NCI-H2029 treated with DMSO at 0.1 percent for 48 hours (cell line): Measurements from ENCODE around the gene MACIR.
"Not testable (repeated sequence)": the region's sequence is repeated elsewhere in the genome, so short reads cannot be mapped to it uniquely, and the experiment has no call there.

Experiments used
- DNase-seq: peaks from one replicate; lab custom pipeline; 2025; lab: John Stamatoyannopoulos, UW

Gene MACIR, protein sequence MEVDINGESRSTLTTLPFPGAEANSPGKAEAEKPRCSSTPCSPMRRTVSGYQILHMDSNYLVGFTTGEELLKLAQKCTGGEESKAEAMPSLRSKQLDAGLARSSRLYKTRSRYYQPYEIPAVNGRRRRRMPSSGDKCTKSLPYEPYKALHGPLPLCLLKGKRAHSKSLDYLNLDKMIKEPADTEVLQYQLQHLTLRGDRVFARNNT

GRCh38 chr5:103258368-103258956, at the start of gene MACIR:
Gene MACIR (plus strand): TSS chr5:103258763. CDS start chr5:103275920, 17,157 bp downstream.
- DNase-seq = peak; percentile 88

DNA sequence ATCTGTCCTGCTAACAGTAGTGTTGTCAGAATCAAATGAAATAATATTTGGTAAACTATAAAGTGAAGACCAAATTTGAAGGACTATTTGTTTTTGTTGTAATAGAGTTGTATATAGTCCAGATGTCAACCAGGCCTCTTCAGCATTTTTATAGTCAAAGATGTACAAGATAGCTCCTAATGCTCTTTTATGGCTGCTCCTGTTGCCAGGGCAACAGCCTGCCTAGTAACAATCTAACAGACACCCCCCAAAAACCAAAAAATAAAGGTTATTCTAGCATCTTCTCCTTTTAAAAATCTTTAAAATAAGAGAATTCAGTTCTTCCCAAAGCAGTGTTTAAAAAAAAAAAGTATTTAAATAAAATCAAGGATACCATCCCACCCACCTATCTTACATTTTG, 49.5 kb upstream of the MACIR start:
- no peak for DNase-seq

- DNase-seq = no peak
These were observed 47.6 kb upstream of the MACIR start for GRCh38 chr5:103210952-103211351.

- DNase-seq = no peak
These were observed 46.7 kb upstream of the MACIR start for GRCh38 chr5:103211576-103212561.

GRCh38 chr5:103216137-103216536, 42.4 kb upstream of the MACIR start:
- no peak for DNase-seq

DNA sequence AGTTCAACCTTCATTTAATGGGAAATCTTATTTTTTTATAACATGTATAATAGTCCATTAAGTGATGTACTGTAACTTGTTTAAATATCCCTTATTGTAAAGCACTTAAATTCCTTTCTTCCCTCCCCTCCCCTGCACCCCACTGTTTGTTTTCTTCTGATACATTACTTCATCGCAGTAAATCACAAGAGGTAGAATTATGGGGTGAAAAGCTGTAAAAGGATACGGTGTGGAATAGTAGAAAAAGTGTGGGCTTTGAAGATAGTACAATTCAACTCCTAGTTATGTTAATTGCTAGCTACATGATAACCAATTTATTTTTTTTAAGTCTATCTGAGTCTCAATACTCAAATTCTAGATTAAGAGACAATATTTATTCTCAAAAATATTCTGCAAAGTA, 41.9 kb upstream of the MACIR start:
- DNase-seq = no peak

DNA sequence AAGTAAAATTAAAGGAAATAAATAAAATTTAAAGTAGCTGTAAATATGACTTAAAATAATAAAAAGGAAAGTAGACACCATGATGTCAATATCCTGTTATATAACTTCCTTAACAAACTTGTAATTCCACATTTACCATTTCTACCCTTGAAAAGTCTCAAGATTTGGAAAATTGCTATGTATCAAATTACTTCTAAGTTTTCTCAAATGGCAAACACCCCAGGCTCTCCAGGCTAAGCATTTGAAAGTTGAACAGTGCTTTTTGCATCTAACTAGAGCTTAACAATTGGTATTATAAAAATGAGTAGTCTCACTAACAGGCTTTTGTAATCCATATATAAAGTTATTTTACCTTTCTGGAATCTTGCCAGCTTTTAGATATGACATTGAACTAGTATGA, 41.5 kb upstream of the MACIR start:
- no peak for DNase-seq

DNA sequence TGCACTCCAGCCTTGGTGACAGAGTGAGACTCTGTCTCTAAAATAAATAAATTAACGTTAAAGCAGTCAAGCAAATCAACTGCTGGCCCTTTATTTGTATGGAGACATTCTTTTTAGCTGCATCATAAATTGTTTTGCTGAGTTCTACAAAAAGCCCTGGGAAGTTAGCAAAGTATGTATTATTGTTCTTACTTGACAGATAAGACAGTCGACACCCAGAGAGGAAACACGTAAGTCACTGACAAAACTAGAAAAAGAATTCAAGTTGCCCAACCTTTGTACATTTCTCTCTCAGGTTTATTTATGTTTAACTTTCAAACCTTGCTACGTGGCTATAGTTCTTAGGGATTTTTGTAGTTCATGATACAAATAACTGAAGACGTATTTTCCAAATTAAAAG, 40.4 kb upstream of the MACIR start:
- no peak for DNase-seq

DNA sequence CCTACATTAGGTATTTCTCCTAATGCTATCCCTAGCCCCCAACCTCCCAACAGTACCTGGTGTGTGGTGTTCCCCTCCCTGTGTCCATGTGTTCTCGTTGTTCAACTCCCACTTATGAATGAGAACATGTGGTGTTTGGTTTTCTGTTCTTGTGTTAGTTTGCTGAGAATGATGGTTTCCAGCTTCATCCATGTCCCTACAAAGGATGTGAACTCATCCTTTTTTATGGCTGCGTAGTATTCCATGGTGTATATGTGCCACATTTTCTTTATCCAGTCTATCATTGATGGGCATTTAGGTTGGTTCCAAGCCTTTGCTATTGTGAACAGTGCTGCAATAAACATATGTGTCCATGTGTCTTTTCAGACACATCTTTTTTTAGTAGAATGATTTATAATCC, 39.5 kb upstream of the MACIR start:
- not testable (repeated sequence) for DNase-seq

- no peak for DNase-seq
These were observed 35.3 kb upstream of the MACIR start for GRCh38 chr5:103223031-103223955.

DNA sequence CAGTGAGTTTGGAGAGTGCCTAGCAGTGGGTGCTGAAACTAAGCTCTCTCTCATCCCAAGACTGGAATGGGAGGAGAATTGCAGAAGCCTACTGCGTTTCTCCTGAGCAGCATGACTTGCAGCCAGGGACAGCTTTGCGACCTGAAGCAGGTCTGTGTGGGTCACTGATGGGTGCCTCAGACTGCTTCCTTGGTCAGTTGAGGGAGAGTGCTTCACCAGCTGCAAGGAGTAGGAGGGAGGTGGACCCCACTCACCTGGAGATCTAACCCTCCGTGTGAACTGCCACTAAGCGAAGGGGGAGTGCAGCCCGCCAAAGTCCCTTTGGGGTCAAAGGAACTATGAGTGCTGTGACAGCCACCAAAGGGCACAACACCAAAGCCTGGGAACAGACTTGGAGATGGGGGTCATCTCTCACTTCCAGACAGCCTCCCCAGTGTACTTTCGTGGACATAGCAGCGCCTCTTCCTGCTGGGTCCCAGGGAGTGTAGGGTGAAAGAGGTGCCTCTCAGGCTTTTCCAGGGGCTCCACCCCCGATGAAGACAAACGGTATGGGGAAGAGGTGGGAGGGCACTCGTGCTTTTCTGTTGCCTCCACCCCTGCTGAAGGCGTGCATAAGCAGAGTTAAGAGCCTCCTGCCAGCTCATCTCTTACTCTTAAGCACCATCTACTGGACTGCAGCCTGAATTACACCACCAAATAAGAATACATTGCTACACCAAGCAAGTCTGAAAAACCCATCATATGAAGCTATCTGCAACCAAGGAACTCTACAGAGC, 34.3 kb upstream of the MACIR start:
- peak; percentile 40 for DNase-seq

DNA sequence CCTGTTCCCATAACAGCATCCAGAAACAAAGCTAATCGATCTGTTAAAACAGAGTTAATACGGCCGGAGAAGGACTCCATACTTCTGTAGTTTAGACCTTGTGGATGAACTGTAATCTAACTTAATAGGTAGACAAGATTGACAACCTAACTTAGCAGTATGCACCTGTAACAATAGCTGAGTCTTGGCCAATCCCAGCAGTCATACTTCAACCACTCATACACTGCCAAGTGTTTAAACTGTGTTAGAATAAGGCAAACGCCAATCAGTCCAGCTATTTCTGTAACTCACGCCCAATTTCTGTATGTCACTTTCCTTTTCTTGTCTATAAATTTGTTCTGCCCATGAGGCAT, 33.7 kb upstream of the MACIR start:
- DNase-seq = no peak

DNA sequence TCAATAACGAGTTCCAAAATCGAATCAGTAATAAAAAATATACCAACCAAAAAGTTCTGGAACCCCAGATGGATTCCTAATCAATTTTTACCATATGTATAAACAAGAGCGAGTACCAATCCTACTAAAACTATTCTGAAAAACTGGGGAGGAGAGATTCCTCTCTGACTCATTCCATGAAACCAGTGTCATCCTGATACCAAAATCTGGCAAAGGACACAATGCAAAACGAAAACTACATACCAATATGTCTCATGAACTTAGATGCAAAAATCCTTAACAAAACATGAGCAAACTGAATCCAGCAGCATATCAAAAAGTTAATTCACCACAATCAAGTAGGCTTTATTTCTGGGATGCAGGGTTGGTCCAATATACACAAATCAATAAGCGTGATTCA, 30.5 kb upstream of the MACIR start:
- no peak for DNase-seq

GRCh38 chr5:103228588-103228987, 30.0 kb upstream of the MACIR start:
- no peak for DNase-seq

- peak; percentile 21 for DNase-seq
These were observed 26.1 kb upstream of the MACIR start for GRCh38 chr5:103232393-103232999.

GRCh38 chr5:103234239-103234975, 24.2 kb upstream of the MACIR start:
- no peak for DNase-seq

DNA sequence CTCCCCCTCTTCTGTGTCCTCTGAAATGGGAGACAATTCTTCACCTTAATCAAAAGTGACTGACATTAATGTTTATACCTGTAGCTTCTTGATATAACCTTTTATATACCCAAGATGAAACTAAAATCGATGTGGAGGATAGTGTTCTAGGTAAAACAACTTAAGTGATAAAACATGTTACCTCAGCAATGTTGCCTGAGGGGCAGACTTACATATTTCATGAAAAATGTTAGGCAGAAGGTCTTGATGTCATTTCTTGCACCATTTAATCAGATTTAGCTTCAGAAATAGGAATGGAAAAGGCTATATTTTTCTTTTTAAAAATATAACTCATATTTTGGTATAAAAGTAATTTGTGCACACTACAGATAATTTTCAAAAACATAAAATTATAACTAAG, 22.7 kb upstream of the MACIR start:
- no peak for DNase-seq

GRCh38 chr5:103237778-103238177, 20.8 kb upstream of the MACIR start:
- DNase-seq = no peak

- no peak for DNase-seq
These were observed 14.9 kb upstream of the MACIR start for GRCh38 chr5:103243665-103244064.

DNA sequence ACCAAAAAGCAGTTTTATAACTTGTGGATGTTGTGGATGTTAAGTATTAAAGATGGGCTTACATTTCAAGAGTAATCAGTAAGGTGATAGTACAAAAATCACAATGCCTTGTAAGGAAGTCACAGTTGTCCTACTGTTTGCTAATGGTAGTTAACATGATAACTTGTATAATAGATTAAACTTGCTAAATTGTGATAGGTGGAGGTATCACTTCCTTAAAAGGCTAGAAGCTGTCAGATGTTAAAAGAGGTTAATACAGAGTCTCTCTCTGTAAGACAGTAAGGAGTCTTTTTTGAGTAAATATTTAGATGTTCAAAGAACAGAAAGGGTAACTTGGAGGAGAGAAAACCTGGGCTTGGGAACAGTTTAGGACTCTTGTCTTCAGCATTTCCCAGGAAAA, 14.2 kb upstream of the MACIR start:
- no peak for DNase-seq
